HCT116 (cell line): ENCODE measurements around the gene COX7A1. TPM values are rescaled to one million over a fixed set of nuclear protein-coding genes. Genes with fewer than 3 reads are reported as not detected.

ENCODE experiments used
- ATAC-seq: fragments of 200-7000 bp; cut with Tn5 transposase; 2 replicates; pipeline ENCODE4 v1.9.1; 2020; ENCODE audit warnings: mild to moderate bottlenecking, moderate library complexity
- BruUV-seq: library from RNA; stranded (reverse); fragments of 400-500 nt; replicated peaks from 2 replicates; lab custom pipeline; 2021; lab: Mats Ljungman, UMichigan
- CTCF ChIA-PET: fragments of 300-600 bp; sonication (Branson Sonifier 250); formaldehyde crosslinking; loops from one replicate; lab custom pipeline; 2021; ENCODE audit warnings: antibody characterized with exemption; lab: Charles Lee
- POLR2A ChIA-PET: fragments of 300-600, 350-600 bp; sonication (Branson Sonifier 250); formaldehyde crosslinking; loops from one replicate; lab custom pipeline; 2021; ENCODE audit warnings: antibody characterized with exemption; lab: Charles Lee
- RAD21 ChIA-PET, 2 experiments: fragments of 300-600 bp; sonication (Branson Sonifier 250); formaldehyde crosslinking; loops; one replicate each; lab custom pipeline; 2023; ENCODE audit warnings: low total read pairs in 2 of 2; ENCODE audit not compliant: uncharacterized antibody in 2 of 2, unreplicated experiment in 2 of 2, low non-redundant PET in 1 of 2; lab: Charles Lee
- DNase-seq: peaks from one replicate; pipeline ENCODE4 v3.0.0-alpha.2; 2010; ENCODE audit warnings: low read depth, low spot score
- H2AFZ ChIP-seq: fragments of 200-600 bp; shearing (Covaris generic), sonication (generic); 2 replicates; pipeline ENCODE4 v1.6.1; 2017; ENCODE audit warnings: low read depth, mixed run types, mixed read lengths, antibody characterized with exemption, low read length; ENCODE audit not compliant: poor library complexity, severe bottlenecking
- H3K27ac ChIP-seq: 2 replicates; pipeline ENCODE4 v1.5.1; 2012; ENCODE audit warnings: low read depth, low read length
- H3K27me3 ChIP-seq: fragments of 200-600 bp; sonication (generic); 2 replicates; pipeline ENCODE4 v1.6.1; 2016; ENCODE audit warnings: mixed run types, low read length, mixed read lengths; ENCODE audit not compliant: insufficient read depth
- H3K36me3 ChIP-seq, 2 experiments: fragments of 200-500 bp in 1 of 2; fragments of 200-600 bp in 1 of 2; sonication (Bioruptor generic) in 1 of 2; sonication (generic) in 1 of 2; 2 replicates each; pipeline versions ENCODE4 v1.5.1 to v1.6.1; 2014 to 2016; ENCODE audit warnings: low read length in 2 of 2, inconsistent platforms in 1 of 2, mixed read lengths in 1 of 2, mixed run types in 1 of 2; ENCODE audit not compliant: insufficient read depth in 2 of 2, control insufficient read depth in 1 of 2
- H3K4me1 ChIP-seq, 2 experiments: fragments of 200-600 bp in 1 of 2; sonication (generic) in 1 of 2; 2 replicates each; pipeline versions ENCODE4 v1.5.1 to v1.6.1; 2012 to 2017; ENCODE audit warnings: low read length in 2 of 2, inconsistent platforms in 1 of 2, mild to moderate bottlenecking in 1 of 2, mixed read lengths in 1 of 2, mixed run types in 1 of 2, moderate library complexity in 1 of 2; ENCODE audit not compliant: insufficient read depth in 2 of 2, control insufficient read depth in 1 of 2
- H3K4me2 ChIP-seq: fragments of 200-600 bp; sonication (generic); 2 replicates; pipeline ENCODE4 v1.6.1; 2017; ENCODE audit warnings: mixed run types, low read length, mixed read lengths
- H3K4me3 ChIP-seq, 2 experiments: fragments of 200-600 bp in 1 of 2; sonication (generic) in 1 of 2; replicated peaks in 1 of 2; 2 replicates each; pipeline ENCODE4 v1.5.1; 2011 to 2016; ENCODE audit warnings: low read length in 2 of 2, control low read depth in 1 of 2, low read depth in 1 of 2, mild to moderate bottlenecking in 1 of 2, mixed read lengths in 1 of 2, mixed run types in 1 of 2
- H3K79me2 ChIP-seq: fragments of 200-600 bp; sonication (generic); 2 replicates; pipeline ENCODE4 v1.6.1; 2017; ENCODE audit warnings: mild to moderate bottlenecking, mixed run types, low read length, moderate library complexity, mixed read lengths; ENCODE audit not compliant: insufficient read depth
- H3K9ac ChIP-seq: fragments of 200-600 bp; sonication (generic); 2 replicates; pipeline ENCODE4 v1.6.1; 2016; ENCODE audit warnings: low read length, mixed read lengths
- H3K9me2 ChIP-seq: fragments of 200-600 bp; sonication (generic), shearing (Covaris generic); 2 replicates; pipeline ENCODE4 v1.6.1; 2017; ENCODE audit warnings: mixed run types, mild to moderate bottlenecking, moderate library complexity; ENCODE audit not compliant: insufficient read depth
- H3K9me3 ChIP-seq, 2 experiments: fragments of 200-500 bp in 1 of 2; fragments of 200-600 bp in 1 of 2; sonication (Bioruptor generic) in 1 of 2; sonication (generic) in 1 of 2; 2 replicates each; pipeline ENCODE4 v1.6.1; 2014 to 2017; ENCODE audit warnings: low read length in 2 of 2, mixed read lengths in 2 of 2, inconsistent platforms in 1 of 2, low read depth in 1 of 2, mild to moderate bottlenecking in 1 of 2, mixed run types in 1 of 2, moderate library complexity in 1 of 2; ENCODE audit not compliant: control insufficient read depth in 1 of 2, insufficient read depth in 1 of 2
- H4K20me1 ChIP-seq: fragments of 200-600 bp; sonication (generic), shearing (Covaris generic); 2 replicates; pipeline ENCODE4 v1.6.1; 2017; ENCODE audit warnings: mixed run types, mild to moderate bottlenecking, moderate library complexity; ENCODE audit not compliant: insufficient read depth
- ATF3 ChIP-seq: IDR thresholded peaks from 2 replicates; pipeline ENCODE4 v1.6.1; 2012
- CTCF ChIP-seq, 3 experiments: fragments of 200-600 bp in 1 of 3; sonication (generic) in 1 of 3; IDR thresholded peaks in 2 of 3; conservative IDR thresholded peaks in 1 of 3; 2 replicates each; pipeline ENCODE4 v1.5.1; 2012 to 2017; ENCODE audit warnings: low read depth in 2 of 3, low read length in 2 of 3, antibody characterized with exemption in 1 of 3, borderline replicate concordance in 1 of 3, control low read depth in 1 of 3, mild to moderate bottlenecking in 1 of 3, mixed read lengths in 1 of 3, mixed run types in 1 of 3, moderate library complexity in 1 of 3; ENCODE audit not compliant: insufficient read depth in 1 of 3
- MAX ChIP-seq: IDR thresholded peaks from 2 replicates; pipeline ENCODE4 v1.6.1; 2012
- POLR2AphosphoS5 ChIP-seq: IDR thresholded peaks from 2 replicates; pipeline ENCODE4 v1.6.1; 2011; ENCODE audit warnings: mild to moderate bottlenecking, low read depth, low read length, moderate library complexity
- RAD21 ChIP-seq: IDR thresholded peaks from 2 replicates; pipeline ENCODE4 v1.6.1; 2012; ENCODE audit warnings: low read depth, mild to moderate bottlenecking
- REST ChIP-seq: IDR thresholded peaks from 2 replicates; pipeline ENCODE4 v1.6.1; 2012; ENCODE audit warnings: low read depth
- TCF7L2 ChIP-seq: IDR thresholded peaks from 2 replicates; pipeline ENCODE4 v1.7.0; 2011; ENCODE audit warnings: borderline replicate concordance, inconsistent platforms; ENCODE audit not compliant: insufficient read depth, insufficient read length; ENCODE audit errors: extremely low read depth
- YY1 ChIP-seq: IDR thresholded peaks from 2 replicates; pipeline ENCODE4 v1.6.1; 2011; ENCODE audit warnings: low read length, low read depth, moderate library complexity, mild to moderate bottlenecking; ENCODE audit not compliant: insufficient replicate concordance; ENCODE audit errors: extremely low read depth
- intact Hi-C: fragments of 100-400 bp; cut with micrococcal nuclease; formaldehyde crosslinking; loops from 2 replicates; pipeline ENCODE4 v1.10.0; 2022
- total RNA-seq: library from RNA; stranded (reverse); gene quantifications from one replicate; pipeline ENCODE4 v1.2.1, GENCODE V29; 2021; ENCODE audit not compliant: unreplicated experiment

COX7A1 gene
- total RNA-seq, 1 experiment from 2014 or later = not detected

GRCh38 chr19:36144624-36145023, 7.6 kb downstream of the COX7A1 start (continued):
- TF ChIP-seq CTCF (IDR thresholded peaks at IDR 0.05 in 2 of 3, conservative IDR thresholded peaks at IDR 0.05 in 1 of 3; ENCODE audit: borderline replicate concordance in 1 of 3, insufficient read depth in 1 of 3, low read depth in 2 of 3, low read length in 2 of 3) = no peak
- TF ChIP-seq RAD21 = no peak

GRCh38 chr19:36142496-36142895, 9.8 kb downstream of the COX7A1 start:
- peaks cover 49% of the 10 kb centered on the region for H3K79me2 ChIP-seq
- no peak overlapping the region for H3K9ac ChIP-seq
- no TSS peak for BruUV-seq
- H3K27me3 ChIP-seq = no peaks in the 10 kb centered on the region
- H4K20me1 ChIP-seq = peaks cover 6% of the 10 kb centered on the region; the same call in 1 of the 2 replicates
- H3K4me2 ChIP-seq = no peak overlapping the region
- peaks cover 25 to 33% of the 10 kb centered on the region in 2 experiments for H3K4me1 ChIP-seq
- H3K9me2 ChIP-seq = no peaks in the 10 kb centered on the region
- peaks cover 38 to 41% of the 10 kb centered on the region in 2 experiments for H3K36me3 ChIP-seq
- H3K27ac ChIP-seq = no peak overlapping the region
- intact Hi-C loops = no loop called here
- H2AFZ ChIP-seq = no peak overlapping the region
- DNase-seq (no peak), ATAC-seq (no peak)
- ChIA-PET POLR2A (no interaction called here), CTCF (no interaction called here), RAD21 (no interaction called here)
- H3K4me3 ChIP-seq = no peak overlapping the region
- TF ChIP-seq YY1 = no peak
- TF ChIP-seq POLR2AphosphoS5 = no peak
- no peak for TF ChIP-seq TCF7L2
- TF ChIP-seq RAD21 = no peak
- TF ChIP-seq REST = no peak
- TF ChIP-seq MAX = no peak
- no peak for TF ChIP-seq ATF3
- H3K9me3 ChIP-seq = no peaks in the 10 kb centered on the region
